CD14-positive monocyte (primary cell): Measurements from ENCODE around the gene CCND3. TPM values are rescaled to one million over a fixed set of nuclear protein-coding genes. Genes with fewer than 3 reads are reported as not detected.

Source experiments
- DNase-seq, 3 donors: peaks; one replicate each; pipeline ENCODE4 v3.0.0-alpha.2; 2011 to 2022
- H2AFZ ChIP-seq: 2 replicates; pipeline ENCODE4 v1.6.0; 2012; ENCODE audit warnings: mild to moderate bottlenecking, low read depth, low read length, inconsistent platforms; ENCODE audit not compliant: insufficient read depth, poor library complexity, severe bottlenecking
- H3K27ac ChIP-seq, 2 donors: 1 replicate in 1 of 2; 2 replicates in 1 of 2; pipeline ENCODE4 v1.5.1; 2012 to 2013; ENCODE audit warnings: low read length in 2 of 2, control low read depth in 1 of 2, inconsistent platforms in 1 of 2, low read depth in 1 of 2, mild to moderate bottlenecking in 1 of 2
- H3K27me3 ChIP-seq, 2 donors: one replicate each; pipeline versions ENCODE4 v1.6.0 to v1.6.1; 2011 to 2013; ENCODE audit warnings: low read length in 2 of 2; ENCODE audit not compliant: control insufficient read depth in 2 of 2, insufficient read depth in 2 of 2
- H3K36me3 ChIP-seq, 2 donors: replicated peaks in 1 of 2; 1 replicate in 1 of 2; 2 replicates in 1 of 2; pipeline versions ENCODE4 v1.5.1 to v1.6.1; 2012 to 2013; ENCODE audit warnings: low read length in 2 of 2, control low read depth in 1 of 2, inconsistent platforms in 1 of 2, mild to moderate bottlenecking in 1 of 2; ENCODE audit not compliant: insufficient read depth in 2 of 2, control insufficient read depth in 1 of 2
- H3K4me1 ChIP-seq, 2 donors: 1 replicate in 1 of 2; 2 replicates in 1 of 2; pipeline versions ENCODE4 v1.5.1 to v1.6.1; 2012 to 2013; ENCODE audit warnings: low read length in 2 of 2, control low read depth in 1 of 2, inconsistent platforms in 1 of 2, mild to moderate bottlenecking in 1 of 2, moderate library complexity in 1 of 2; ENCODE audit not compliant: insufficient read depth in 2 of 2, control insufficient read depth in 1 of 2
- H3K4me2 ChIP-seq: replicated peaks from 2 replicates; pipeline ENCODE3; 2012; ENCODE audit warnings: low read length, moderate library complexity, mild to moderate bottlenecking; ENCODE audit not compliant: poor library complexity, severe bottlenecking; ENCODE audit errors: extremely low read depth
- H3K4me3 ChIP-seq, 3 experiments: fragments of 200-600 bp in 1 of 3; sonication (generic) in 1 of 3; replicated peaks in 1 of 3; 1 replicate in 2 of 3; 2 replicates in 1 of 3; pipeline ENCODE4 v1.5.1; 2011 to 2013; ENCODE audit warnings: low read length in 3 of 3, mild to moderate bottlenecking in 3 of 3, control low read depth in 2 of 3, low read depth in 2 of 3, inconsistent platforms in 1 of 3, moderate library complexity in 1 of 3
- H3K79me2 ChIP-seq: 2 replicates; pipeline ENCODE4 v1.6.0; 2012; ENCODE audit warnings: mild to moderate bottlenecking, control low read depth, inconsistent platforms, low read length, moderate library complexity; ENCODE audit not compliant: insufficient read depth
- H3K9ac ChIP-seq: 2 replicates; pipeline ENCODE4 v1.6.0; 2017; ENCODE audit warnings: low read length, mild to moderate bottlenecking; ENCODE audit not compliant: insufficient read depth, poor library complexity, severe bottlenecking
- H3K9me3 ChIP-seq, 2 donors: replicated peaks in 1 of 2; 1 replicate in 1 of 2; 2 replicates in 1 of 2; pipeline versions ENCODE4 v1.5.1 to v1.6.1; 2012 to 2013; ENCODE audit warnings: low read length in 2 of 2, control low read depth in 1 of 2; ENCODE audit not compliant: control insufficient read depth in 1 of 2, insufficient read depth in 1 of 2
- H4K20me1 ChIP-seq: 2 replicates; pipeline ENCODE4 v1.6.0; 2012; ENCODE audit warnings: mild to moderate bottlenecking, low read length, control low read depth, moderate library complexity; ENCODE audit not compliant: insufficient read depth
- H3K27ac Mint-ChIP-seq, 7 donors: one replicate each; pipeline ENCODE4 v1.8.0; 2020; ENCODE audit warnings: mild to moderate bottlenecking in 7 of 7, mixed read lengths in 7 of 7, moderate library complexity in 6 of 7, inconsistent platforms in 2 of 7
- H3K27me3 Mint-ChIP-seq, 3 donors: one replicate each; pipeline ENCODE4 v1.8.0; 2021 to 2022; ENCODE audit warnings: low read depth in 3 of 3, mild to moderate bottlenecking in 3 of 3, mixed read lengths in 3 of 3, moderate library complexity in 3 of 3, inconsistent platforms in 1 of 3
- H3K36me3 Mint-ChIP-seq, 2 donors: one replicate each; pipeline ENCODE4 v1.8.0; 2020; ENCODE audit warnings: mixed read lengths in 2 of 2, inconsistent platforms in 1 of 2, mild to moderate bottlenecking in 1 of 2
- H3K4me1 Mint-ChIP-seq: one replicate; pipeline ENCODE4 v1.8.0; 2020; ENCODE audit warnings: mild to moderate bottlenecking, mixed read lengths
- H3K4me3 Mint-ChIP-seq, 2 donors: one replicate each; pipeline ENCODE4 v1.8.0; 2020; ENCODE audit warnings: mild to moderate bottlenecking in 2 of 2, mixed read lengths in 2 of 2, moderate library complexity in 1 of 2
- H3K9me3 Mint-ChIP-seq, 7 donors: one replicate each; pipeline ENCODE4 v1.8.0; 2020 to 2022; ENCODE audit warnings: mixed read lengths in 7 of 7, mild to moderate bottlenecking in 6 of 7, moderate library complexity in 6 of 7, inconsistent platforms in 2 of 7
- WGBS: methylation state at CpG from one replicate; pipeline ENCODE4 v1.1.5; 2013; ENCODE audit warnings: missing lambda C conversion rate; ENCODE audit not compliant: insufficient coverage; 5-methylcytosine and 5-hydroxymethylcytosine counted together
- intact Hi-C, 2 donors: fragments of 100-400 bp; cut with micrococcal nuclease; formaldehyde crosslinking; loops; one replicate each; pipeline versions ENCODE4 v1.15.0 to v1.15.1; 2023
- polyA plus RNA-seq, 3 donors: library from polyadenylated mRNA; depleted of rRNA in 1 of 3; unstranded in 2 of 3; stranded (reverse) in 1 of 3; fragments of 300-500 nt in 2 of 3; fragments of >200 nt in 1 of 3; fragmentation: Illumina TruSeq in 2 of 3; gene quantifications; 1 replicate in 2 of 3; 2 replicates in 1 of 3; pipeline ENCODE4 v1.2.3, GENCODE V29; 2012 to 2021
- TF ChIP-seq, protein P1 (sequence below): fragments of 200-600 bp; IDR thresholded peaks from one replicate; pipeline ENCODE4 v1.8.0; 2022; ENCODE audit warnings: antibody characterized with exemption, mild to moderate bottlenecking

CCND3 gene
- polyA plus RNA-seq, 3 donors: 166 to 273 (median 259) TPM

- H2AFZ ChIP-seq: no peak overlapping the region
- TF ChIP-seq, protein P1, sequence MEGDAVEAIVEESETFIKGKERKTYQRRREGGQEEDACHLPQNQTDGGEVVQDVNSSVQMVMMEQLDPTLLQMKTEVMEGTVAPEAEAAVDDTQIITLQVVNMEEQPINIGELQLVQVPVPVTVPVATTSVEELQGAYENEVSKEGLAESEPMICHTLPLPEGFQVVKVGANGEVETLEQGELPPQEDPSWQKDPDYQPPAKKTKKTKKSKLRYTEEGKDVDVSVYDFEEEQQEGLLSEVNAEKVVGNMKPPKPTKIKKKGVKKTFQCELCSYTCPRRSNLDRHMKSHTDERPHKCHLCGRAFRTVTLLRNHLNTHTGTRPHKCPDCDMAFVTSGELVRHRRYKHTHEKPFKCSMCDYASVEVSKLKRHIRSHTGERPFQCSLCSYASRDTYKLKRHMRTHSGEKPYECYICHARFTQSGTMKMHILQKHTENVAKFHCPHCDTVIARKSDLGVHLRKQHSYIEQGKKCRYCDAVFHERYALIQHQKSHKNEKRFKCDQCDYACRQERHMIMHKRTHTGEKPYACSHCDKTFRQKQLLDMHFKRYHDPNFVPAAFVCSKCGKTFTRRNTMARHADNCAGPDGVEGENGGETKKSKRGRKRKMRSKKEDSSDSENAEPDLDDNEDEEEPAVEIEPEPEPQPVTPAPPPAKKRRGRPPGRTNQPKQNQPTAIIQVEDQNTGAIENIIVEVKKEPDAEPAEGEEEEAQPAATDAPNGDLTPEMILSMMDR: no peak
- no CpG with 5 or more reads among the region's 7 CpGs for WGBS
- H3K27me3 Mint-ChIP-seq: peaks cover 0 to 2% (median 0%) of the 10 kb centered on the region in 3 donors
- H3K36me3 Mint-ChIP-seq: peaks cover 59 to 87% of the 10 kb centered on the region in 2 donors
- H3K4me1 Mint-ChIP-seq: peaks cover 53% of the 10 kb centered on the region
- no peak overlapping the region for H3K4me3 Mint-ChIP-seq
- no peak overlapping the region for H3K9ac ChIP-seq
- peaks cover 97% of the 10 kb centered on the region for H4K20me1 ChIP-seq
- peaks cover 57% of the 10 kb centered on the region for H3K79me2 ChIP-seq
- no peaks in the 10 kb centered on the region for H3K9me3 Mint-ChIP-seq
- peaks cover 51 to 53% of the 10 kb centered on the region in 2 donors for H3K4me1 ChIP-seq
- no peaks in the 10 kb centered on the region for H3K9me3 ChIP-seq
- H3K27ac Mint-ChIP-seq: peak overlapping the region; percentile 1 to 90 (median 37)
- H3K27me3 ChIP-seq: no peaks in the 10 kb centered on the region
- intact Hi-C loops: loop anchor here (5.0 kb wide), 4 partner anchors 92 to 113 kb away; no protein-coding TSS in a partner anchor
- peak overlapping the region; percentile 47 to 81 for H3K27ac ChIP-seq
- H3K36me3 ChIP-seq: peaks cover 70 to 79% of the 10 kb centered on the region in 2 donors
- DNase-seq: no peak
- no peak overlapping the region for H3K4me2 ChIP-seq
- H3K4me3 ChIP-seq: no peak overlapping the region
These were observed 7.1 kb downstream of the CCND3 start for GRCh38 chr6:41934278-41935192.

GRCh38 chr6:41932378-41932777 lies 9.2 kb downstream of the CCND3 start:
- H3K27ac Mint-ChIP-seq: peak overlapping the region in 1 of 7 donors; percentile 5
- H2AFZ ChIP-seq: no peak overlapping the region
- DNase-seq: no peak
- H3K36me3 ChIP-seq: peaks cover 90 to 98% of the 10 kb centered on the region in 2 donors
- peaks cover 31% of the 10 kb centered on the region for H3K4me1 Mint-ChIP-seq
- H3K4me3 ChIP-seq: no peak overlapping the region
- H4K20me1 ChIP-seq: peaks cover 83% of the 10 kb centered on the region
- H3K79me2 ChIP-seq: peaks cover 35% of the 10 kb centered on the region
- H3K4me1 ChIP-seq: peaks cover 29 to 31% of the 10 kb centered on the region in 2 donors
- H3K9me3 Mint-ChIP-seq: no peaks in the 10 kb centered on the region
- H3K9me3 ChIP-seq: no peaks in the 10 kb centered on the region
- H3K27me3 Mint-ChIP-seq: peaks cover 0 to 2% (median under 1%) of the 10 kb centered on the region in 3 donors
- H3K27ac ChIP-seq: peak overlapping the region in 1 of 2 donors; percentile 30
- no peaks in the 10 kb centered on the region for H3K27me3 ChIP-seq
- H3K9ac ChIP-seq: no peak overlapping the region
- H3K4me3 Mint-ChIP-seq: no peak overlapping the region
- TF ChIP-seq, protein P1: no peak
- WGBS: 96% methylated on average over 15 of the region's 15 CpGs
- H3K36me3 Mint-ChIP-seq: peaks cover 74 to 88% of the 10 kb centered on the region in 2 donors
- intact Hi-C loops: no loop called here
- no peak overlapping the region for H3K4me2 ChIP-seq
